H1 (cell line): ENCODE results near the gene UBR7. TPM values are rescaled to one million over a fixed set of nuclear protein-coding genes. Genes with fewer than 3 reads are reported as not detected.

Experiments used
- CTCF ChIA-PET: fragments of 300-600 bp; sonication (Branson Sonifier 250); formaldehyde crosslinking; loops from one replicate; lab custom pipeline; 2021; ENCODE audit not compliant: partially characterized antibody; lab: Charles Lee
- POLR2A ChIA-PET: fragments of 300-600 bp; sonication (Branson Sonifier 250); formaldehyde crosslinking; loops from one replicate; lab custom pipeline; 2021; ENCODE audit warnings: inconsistent platforms; ENCODE audit not compliant: partially characterized antibody; lab: Charles Lee
- DNase-seq, 2 experiments: peaks; one replicate each; pipeline versions ENCODE4 v3.0.0 to v3.0.0-alpha.2; 2010 to 2022; ENCODE audit warnings: low spot score in 2 of 2, low read depth in 1 of 2, mixed read lengths in 1 of 2
- FAIRE-seq: peaks from 2 replicates; lab custom pipeline; 2011; peaks lifted over from hg19 to GRCh38; lab: Jason Lieb, UNC
- H2AFZ ChIP-seq: 2 replicates; pipeline ENCODE4 v1.8.1; 2012; ENCODE audit warnings: low read length, inconsistent platforms
- H2AK5ac ChIP-seq: 2 replicates; pipeline ENCODE4 v1.6.1; 2013; ENCODE audit warnings: low read depth, low read length
- H2BK120ac ChIP-seq: replicated peaks from 2 replicates; pipeline ENCODE3; 2013; ENCODE audit warnings: low read depth, low read length, inconsistent platforms
- H2BK12ac ChIP-seq: 2 replicates; pipeline ENCODE4 v1.6.1; 2013; ENCODE audit warnings: low read depth, low read length
- H2BK15ac ChIP-seq: 2 replicates; pipeline ENCODE4 v1.6.1; 2013; ENCODE audit warnings: low read length
- H2BK20ac ChIP-seq: 2 replicates; pipeline ENCODE4 v1.6.1; 2013; ENCODE audit warnings: low read length
- H2BK5ac ChIP-seq: 2 replicates; pipeline ENCODE4 v1.6.1; 2013; ENCODE audit warnings: low read depth, low read length
- H3K14ac ChIP-seq: 2 replicates; pipeline ENCODE4 v1.6.1; 2013; ENCODE audit warnings: inconsistent platforms; ENCODE audit not compliant: insufficient read length
- H3K18ac ChIP-seq: 2 replicates; pipeline ENCODE4 v1.6.1; 2013; ENCODE audit warnings: low read length; ENCODE audit errors: extremely low read depth
- H3K23ac ChIP-seq: 2 replicates; pipeline ENCODE4 v1.6.1; 2013; ENCODE audit warnings: inconsistent platforms; ENCODE audit not compliant: insufficient read length
- H3K23me2 ChIP-seq: 2 replicates; pipeline ENCODE4 v1.6.1; 2013; ENCODE audit warnings: low read depth, low read length
- H3K27ac ChIP-seq: 2 replicates; pipeline ENCODE4 v1.6.1; 2011; ENCODE audit warnings: low read depth, low read length, inconsistent platforms
- H3K27me3 ChIP-seq, 4 experiments: replicated peaks in 1 of 4; 1 replicate in 1 of 4; 2 replicates in 3 of 4; pipeline versions ENCODE4 v1.6.1 to v1.8.1; 2011 to 2013; ENCODE audit warnings: low read length in 3 of 4, mild to moderate bottlenecking in 3 of 4, inconsistent platforms in 2 of 4, mixed read lengths in 2 of 4, moderate library complexity in 1 of 4; ENCODE audit not compliant: control insufficient read depth in 3 of 4, insufficient read depth in 3 of 4; ENCODE audit errors: extremely low read depth in 1 of 4
- H3K36me3 ChIP-seq, 4 experiments: 2 replicates each; pipeline versions ENCODE4 v1.6.1 to v1.8.1; 2011 to 2013; ENCODE audit warnings: mild to moderate bottlenecking in 4 of 4, low read length in 3 of 4, moderate library complexity in 2 of 4, control low read depth in 1 of 4, inconsistent platforms in 1 of 4; ENCODE audit not compliant: insufficient read depth in 4 of 4, control insufficient read depth in 2 of 4
- H3K4ac ChIP-seq: replicated peaks from 2 replicates; pipeline ENCODE3; 2013; ENCODE audit warnings: low read length, low read depth, mixed read lengths, inconsistent platforms; ENCODE audit not compliant: insufficient read length
- H3K4me1 ChIP-seq, 4 experiments: replicated peaks in 1 of 4; 1 replicate in 1 of 4; 2 replicates in 3 of 4; pipeline versions ENCODE4 v1.6.1 to v1.8.1; 2011 to 2013; ENCODE audit warnings: low read length in 3 of 4, inconsistent platforms in 2 of 4, mixed read lengths in 1 of 4; ENCODE audit not compliant: insufficient read depth in 4 of 4, control insufficient read depth in 3 of 4
- H3K4me2 ChIP-seq, 2 experiments: 2 replicates each; pipeline versions ENCODE4 v1.6.1 to v1.8.1; 2011 to 2013; ENCODE audit warnings: low read depth in 2 of 2, low read length in 2 of 2, control low read depth in 1 of 2, inconsistent platforms in 1 of 2, mild to moderate bottlenecking in 1 of 2; ENCODE audit not compliant: insufficient read depth in 1 of 2
- H3K4me3 ChIP-seq, 4 experiments: fragments of 200-600, 300-600 bp in 1 of 4; sonication (generic), shearing (Covaris generic), sonication (Bioruptor Twin) in 1 of 4; 2 replicates each; pipeline versions ENCODE4 v1.5.1 to v1.8.1; 2011 to 2016; ENCODE audit warnings: low read length in 4 of 4, low read depth in 3 of 4, control low read depth in 2 of 4, inconsistent platforms in 2 of 4, mild to moderate bottlenecking in 2 of 4, mixed read lengths in 1 of 4, moderate library complexity in 1 of 4; ENCODE audit not compliant: insufficient read depth in 2 of 4; ENCODE audit errors: extremely low read depth in 1 of 4
- H3K56ac ChIP-seq: replicated peaks from 2 replicates; pipeline ENCODE3; 2013; ENCODE audit warnings: low read depth, mild to moderate bottlenecking, mixed read lengths, low read length, inconsistent platforms; ENCODE audit not compliant: insufficient read length
- H3K79me1 ChIP-seq: 2 replicates; pipeline ENCODE4 v1.6.1; 2013; ENCODE audit warnings: low read depth, low read length, control low read depth
- H3K79me2 ChIP-seq, 2 experiments: 2 replicates each; pipeline versions ENCODE4 v1.6.1 to v1.8.1; 2012 to 2013; ENCODE audit warnings: low read length in 2 of 2, mild to moderate bottlenecking in 2 of 2, inconsistent platforms in 1 of 2; ENCODE audit not compliant: insufficient read depth in 2 of 2, control insufficient read depth in 1 of 2
- H3K9ac ChIP-seq, 4 experiments: replicated peaks in 1 of 4; 1 replicate in 1 of 4; 2 replicates in 3 of 4; pipeline versions ENCODE4 v1.6.1 to v1.8.1; 2011 to 2013; ENCODE audit warnings: low read depth in 3 of 4, low read length in 3 of 4, control low read depth in 2 of 4, mild to moderate bottlenecking in 2 of 4, moderate library complexity in 2 of 4, inconsistent platforms in 1 of 4; ENCODE audit errors: extremely low read depth in 1 of 4
- H3K9me3 ChIP-seq, 2 experiments: 2 replicates each; pipeline versions ENCODE4 v1.6.1 to v1.8.1; 2012 to 2013; ENCODE audit warnings: mild to moderate bottlenecking in 2 of 2, moderate library complexity in 2 of 2, control low read depth in 1 of 2, inconsistent platforms in 1 of 2, low read depth in 1 of 2, low read length in 1 of 2, mixed read lengths in 1 of 2; ENCODE audit not compliant: insufficient read depth in 2 of 2
- H4K20me1 ChIP-seq, 2 experiments: replicated peaks in 1 of 2; 2 replicates each; pipeline versions ENCODE3 to v1.8.1; 2011 to 2013; ENCODE audit warnings: inconsistent platforms in 2 of 2, low read length in 2 of 2, mild to moderate bottlenecking in 1 of 2; ENCODE audit not compliant: insufficient read depth in 2 of 2, control insufficient read depth in 1 of 2
- H4K5ac ChIP-seq: 2 replicates; pipeline ENCODE4 v1.6.1; 2013; ENCODE audit warnings: low read length, low read depth, mixed read lengths, inconsistent platforms; ENCODE audit not compliant: insufficient read length
- H4K8ac ChIP-seq: 2 replicates; pipeline ENCODE4 v1.8.0; 2013; ENCODE audit warnings: mild to moderate bottlenecking, moderate library complexity, low read length, inconsistent platforms; ENCODE audit not compliant: insufficient read depth; ENCODE audit errors: extremely low read depth
- H4K91ac ChIP-seq: replicated peaks from 2 replicates; pipeline ENCODE3; 2013; ENCODE audit warnings: low read length, mixed read lengths, inconsistent platforms; ENCODE audit not compliant: insufficient read length
- ASH2L ChIP-seq: fragments of 200-600, 300-600 bp; sonication (generic); IDR thresholded peaks from one replicate; pipeline ENCODE4 v1.7.1; 2017; ENCODE audit warnings: low read length
- CTCF ChIP-seq, 3 experiments: IDR thresholded peaks; 1 replicate in 2 of 3; 2 replicates in 1 of 3; pipeline versions ENCODE4 v1.5.1 to v1.6.1; 2011; ENCODE audit warnings: low read length in 3 of 3, mild to moderate bottlenecking in 3 of 3, inconsistent platforms in 2 of 3, low read depth in 1 of 3, moderate library complexity in 1 of 3; ENCODE audit not compliant: insufficient read depth in 1 of 3; ENCODE audit errors: control extremely low read depth in 1 of 3
- EGR1 ChIP-seq: IDR thresholded peaks from 2 replicates; pipeline ENCODE4 v1.6.1; 2011; ENCODE audit warnings: low read depth, low read length, borderline replicate concordance
- NRF1 ChIP-seq: IDR thresholded peaks from 2 replicates; pipeline ENCODE4 v1.6.1; 2011; ENCODE audit warnings: mild to moderate bottlenecking, low read depth, low read length, improper control_type of control experiment
- SIX5 ChIP-seq: IDR thresholded peaks from 2 replicates; pipeline ENCODE4 v1.6.1; 2011; ENCODE audit warnings: mild to moderate bottlenecking, low read depth, low read length
- TCF12 ChIP-seq: IDR thresholded peaks from 2 replicates; pipeline ENCODE4 v1.6.1; 2011; ENCODE audit warnings: low read depth, mild to moderate bottlenecking, low read length
- WGBS, 2 experiments: shearing (Covaris generic) in 1 of 2; methylation state at CpG; one replicate each; pipeline versions ENCODE4 v1.1.6 to v1.1.7; 2013 to 2015; ENCODE audit warnings: low lambda C conversion rate in 2 of 2, mixed read lengths in 2 of 2, inconsistent platforms in 1 of 2, low coverage in 1 of 2, missing lambda C conversion rate in 1 of 2; ENCODE audit not compliant: insufficient replicate concordance in 2 of 2, insufficient coverage in 1 of 2, insufficient read length in 1 of 2; ENCODE audit errors: extremely low coverage in 1 of 2, missing lambda C conversion rate in 1 of 2; 5-methylcytosine and 5-hydroxymethylcytosine counted together
- polyA plus RNA-seq, 7 experiments: library from polyadenylated mRNA; depleted of rRNA in 3 of 7; stranded (reverse) in 5 of 7; unstranded in 2 of 7; fragments of >200 nt in 5 of 7; fragments of 200-250 nt in 2 of 7; gene quantifications; 1 replicate in 5 of 7; 2 replicates in 1 of 7; 4 replicates in 1 of 7; pipeline versions ENCODE4 v1.2.1 to v1.2.3, GENCODE V29; 2011 to 2013; ENCODE audit warnings: missing spikeins in 2 of 7, mixed read lengths in 2 of 7
- total RNA-seq: library from RNA; stranded (reverse); fragmentation: NEBNext Ultra II Directional; extraction: Animal tissue kit (Norgen Biotek cat#: 25700); gene quantifications from 2 replicates; pipeline ENCODE4 v1.2.1, GENCODE V29; 2021

UBR7 gene
- total and polyA plus RNA-seq, 2 of the 8 experiments (the other 6 are each of a cell fraction or from before 2014, with no cell fraction given): 20.1 to 28.4 TPM

DNA sequence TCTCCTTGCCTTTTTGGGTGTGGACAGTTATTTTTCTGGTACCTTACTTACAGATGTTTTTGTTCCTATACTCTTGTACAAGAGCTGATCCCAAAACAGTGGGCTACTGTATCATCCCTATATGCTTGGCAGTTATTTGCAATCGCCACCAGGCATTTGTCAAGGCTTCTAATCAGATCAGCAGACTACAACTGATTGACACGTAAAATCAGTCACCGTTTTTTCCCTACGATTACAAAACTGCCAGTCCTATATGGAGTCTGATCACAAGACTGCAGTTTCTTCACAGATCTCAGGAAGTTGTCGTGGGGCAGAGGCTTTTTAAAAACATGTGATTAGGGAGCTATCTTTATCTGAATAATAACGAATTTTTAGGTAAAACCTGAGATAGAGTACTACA is 20.6 kb upstream of the UBR7 start:
- H3K27ac ChIP-seq: no peak overlapping the region

More for the DNA sequence above, 20.6 kb upstream of the UBR7 start:
- TF ChIP-seq EGR1 (no peak), SIX5 (no peak), NRF1 (no peak), TCF12 (no peak), ASH2L (no peak), CTCF (IDR thresholded peaks at IDR 0.05; ENCODE audit: control extremely low read depth in 1 of 3, insufficient read depth in 1 of 3, low read depth in 1 of 3, low read length in 3 of 3) (no peak)
- TF ChIP-seq, all 59 proteins: peak for 0
- Histone ChIP-seq H3K4me2 (no peak overlapping the region), H3K18ac (no peak overlapping the region), H2AK5ac (no peak overlapping the region), H3K4me1 (peaks cover 0 to 5% (median 2%) of the 10 kb centered on the region in 4 experiments; a peak in 3 of 7 replicates), H2BK5ac (no peak overlapping the region), H2BK120ac (no peak overlapping the region), H3K56ac (no peak overlapping the region), H3K4me3 (no peak overlapping the region), H3K23me2 (peaks cover 2% of the 10 kb centered on the region; the same call in 1 of the 2 replicates), H3K27me3 (no peaks in the 10 kb centered on the region), H3K79me2 (peaks cover 4 to 23% of the 10 kb centered on the region in 2 experiments; a peak in 3 of 4 replicates), H4K91ac (no peak overlapping the region), H3K36me3 (peaks cover 0 to 17% (median 0%) of the 10 kb centered on the region in 4 experiments; a peak in 3 of 8 replicates), H4K8ac (no peak overlapping the region), H2AFZ (no peak overlapping the region), H2BK12ac (no peak overlapping the region), H3K79me1 (peaks cover 5% of the 10 kb centered on the region), H3K4ac (no peak overlapping the region), H2BK15ac (no peak overlapping the region), H4K5ac (no peak overlapping the region), H4K20me1 (no peaks in the 10 kb centered on the region), H3K23ac (no peak overlapping the region), H3K9ac (no peak overlapping the region), H2BK20ac (no peak overlapping the region), H3K9me3 (no peaks in the 10 kb centered on the region), H3K14ac (no peak overlapping the region)
- DNase-seq: no peak
- ChIA-PET CTCF (interaction anchor here (0.8 to 1.4 kb wide), 3 partner anchors 10 to 81 kb away, joined by 3 to 11 read pairs (median 3); partner anchors contain the start of genes GON7 and UBR7), POLR2A (interaction anchor here (1.4 kb wide), 1 partner anchor 10 kb away, joined by 4 read pairs; no protein-coding TSS in a partner anchor)
- no peak for FAIRE-seq
- 89% methylated on average over 6 of the region's 6 CpGs; no CpG with 5 or more reads in 1 of the 2 experiments for WGBS, 2 experiments
